H1 (cell line): ENCODE data around the gene ATP13A3. TPM values are rescaled to one million over a fixed set of nuclear protein-coding genes. Genes with fewer than 3 reads are reported as not detected.

Experiments
- CTCF ChIA-PET: fragments of 300-600 bp; sonication (Branson Sonifier 250); formaldehyde crosslinking; loops from one replicate; lab custom pipeline; 2021; ENCODE audit not compliant: partially characterized antibody; lab: Charles Lee
- POLR2A ChIA-PET: fragments of 300-600 bp; sonication (Branson Sonifier 250); formaldehyde crosslinking; loops from one replicate; lab custom pipeline; 2021; ENCODE audit warnings: inconsistent platforms; ENCODE audit not compliant: partially characterized antibody; lab: Charles Lee
- DNase-seq, 2 experiments: peaks; one replicate each; pipeline versions ENCODE4 v3.0.0 to v3.0.0-alpha.2; 2010 to 2022; ENCODE audit warnings: low spot score in 2 of 2, low read depth in 1 of 2, mixed read lengths in 1 of 2
- FAIRE-seq: peaks from 2 replicates; lab custom pipeline; 2011; peaks lifted over from hg19 to GRCh38; lab: Jason Lieb, UNC
- H2AFZ ChIP-seq: 2 replicates; pipeline ENCODE4 v1.8.1; 2012; ENCODE audit warnings: low read length, inconsistent platforms
- H2AK5ac ChIP-seq: 2 replicates; pipeline ENCODE4 v1.6.1; 2013; ENCODE audit warnings: low read depth, low read length
- H2BK120ac ChIP-seq: replicated peaks from 2 replicates; pipeline ENCODE3; 2013; ENCODE audit warnings: low read depth, low read length, inconsistent platforms
- H2BK12ac ChIP-seq: 2 replicates; pipeline ENCODE4 v1.6.1; 2013; ENCODE audit warnings: low read depth, low read length
- H2BK15ac ChIP-seq: 2 replicates; pipeline ENCODE4 v1.6.1; 2013; ENCODE audit warnings: low read length
- H2BK20ac ChIP-seq: 2 replicates; pipeline ENCODE4 v1.6.1; 2013; ENCODE audit warnings: low read length
- H2BK5ac ChIP-seq: 2 replicates; pipeline ENCODE4 v1.6.1; 2013; ENCODE audit warnings: low read depth, low read length
- H3K14ac ChIP-seq: 2 replicates; pipeline ENCODE4 v1.6.1; 2013; ENCODE audit warnings: inconsistent platforms; ENCODE audit not compliant: insufficient read length
- H3K18ac ChIP-seq: 2 replicates; pipeline ENCODE4 v1.6.1; 2013; ENCODE audit warnings: low read length; ENCODE audit errors: extremely low read depth
- H3K23ac ChIP-seq: 2 replicates; pipeline ENCODE4 v1.6.1; 2013; ENCODE audit warnings: inconsistent platforms; ENCODE audit not compliant: insufficient read length
- H3K23me2 ChIP-seq: 2 replicates; pipeline ENCODE4 v1.6.1; 2013; ENCODE audit warnings: low read depth, low read length
- H3K27ac ChIP-seq: 2 replicates; pipeline ENCODE4 v1.6.1; 2011; ENCODE audit warnings: low read depth, low read length, inconsistent platforms
- H3K27me3 ChIP-seq, 4 experiments: replicated peaks in 1 of 4; 1 replicate in 1 of 4; 2 replicates in 3 of 4; pipeline versions ENCODE4 v1.6.1 to v1.8.1; 2011 to 2013; ENCODE audit warnings: low read length in 3 of 4, mild to moderate bottlenecking in 3 of 4, inconsistent platforms in 2 of 4, mixed read lengths in 2 of 4, moderate library complexity in 1 of 4; ENCODE audit not compliant: control insufficient read depth in 3 of 4, insufficient read depth in 3 of 4; ENCODE audit errors: extremely low read depth in 1 of 4
- H3K36me3 ChIP-seq, 4 experiments: 2 replicates each; pipeline versions ENCODE4 v1.6.1 to v1.8.1; 2011 to 2013; ENCODE audit warnings: mild to moderate bottlenecking in 4 of 4, low read length in 3 of 4, moderate library complexity in 2 of 4, control low read depth in 1 of 4, inconsistent platforms in 1 of 4; ENCODE audit not compliant: insufficient read depth in 4 of 4, control insufficient read depth in 2 of 4
- H3K4ac ChIP-seq: replicated peaks from 2 replicates; pipeline ENCODE3; 2013; ENCODE audit warnings: low read length, low read depth, mixed read lengths, inconsistent platforms; ENCODE audit not compliant: insufficient read length
- H3K4me1 ChIP-seq, 4 experiments: replicated peaks in 1 of 4; 1 replicate in 1 of 4; 2 replicates in 3 of 4; pipeline versions ENCODE4 v1.6.1 to v1.8.1; 2011 to 2013; ENCODE audit warnings: low read length in 3 of 4, inconsistent platforms in 2 of 4, mixed read lengths in 1 of 4; ENCODE audit not compliant: insufficient read depth in 4 of 4, control insufficient read depth in 3 of 4
- H3K4me2 ChIP-seq, 2 experiments: 2 replicates each; pipeline versions ENCODE4 v1.6.1 to v1.8.1; 2011 to 2013; ENCODE audit warnings: low read depth in 2 of 2, low read length in 2 of 2, control low read depth in 1 of 2, inconsistent platforms in 1 of 2, mild to moderate bottlenecking in 1 of 2; ENCODE audit not compliant: insufficient read depth in 1 of 2
- H3K4me3 ChIP-seq, 4 experiments: fragments of 200-600, 300-600 bp in 1 of 4; sonication (generic), shearing (Covaris generic), sonication (Bioruptor Twin) in 1 of 4; 2 replicates each; pipeline versions ENCODE4 v1.5.1 to v1.8.1; 2011 to 2016; ENCODE audit warnings: low read length in 4 of 4, low read depth in 3 of 4, control low read depth in 2 of 4, inconsistent platforms in 2 of 4, mild to moderate bottlenecking in 2 of 4, mixed read lengths in 1 of 4, moderate library complexity in 1 of 4; ENCODE audit not compliant: insufficient read depth in 2 of 4; ENCODE audit errors: extremely low read depth in 1 of 4
- H3K56ac ChIP-seq: replicated peaks from 2 replicates; pipeline ENCODE3; 2013; ENCODE audit warnings: low read depth, mild to moderate bottlenecking, mixed read lengths, low read length, inconsistent platforms; ENCODE audit not compliant: insufficient read length
- H3K79me1 ChIP-seq: 2 replicates; pipeline ENCODE4 v1.6.1; 2013; ENCODE audit warnings: low read depth, low read length, control low read depth
- H3K79me2 ChIP-seq, 2 experiments: 2 replicates each; pipeline versions ENCODE4 v1.6.1 to v1.8.1; 2012 to 2013; ENCODE audit warnings: low read length in 2 of 2, mild to moderate bottlenecking in 2 of 2, inconsistent platforms in 1 of 2; ENCODE audit not compliant: insufficient read depth in 2 of 2, control insufficient read depth in 1 of 2
- H3K9ac ChIP-seq, 4 experiments: replicated peaks in 1 of 4; 1 replicate in 1 of 4; 2 replicates in 3 of 4; pipeline versions ENCODE4 v1.6.1 to v1.8.1; 2011 to 2013; ENCODE audit warnings: low read depth in 3 of 4, low read length in 3 of 4, control low read depth in 2 of 4, mild to moderate bottlenecking in 2 of 4, moderate library complexity in 2 of 4, inconsistent platforms in 1 of 4; ENCODE audit errors: extremely low read depth in 1 of 4
- H3K9me3 ChIP-seq, 2 experiments: 2 replicates each; pipeline versions ENCODE4 v1.6.1 to v1.8.1; 2012 to 2013; ENCODE audit warnings: mild to moderate bottlenecking in 2 of 2, moderate library complexity in 2 of 2, control low read depth in 1 of 2, inconsistent platforms in 1 of 2, low read depth in 1 of 2, low read length in 1 of 2, mixed read lengths in 1 of 2; ENCODE audit not compliant: insufficient read depth in 2 of 2
- H4K20me1 ChIP-seq, 2 experiments: replicated peaks in 1 of 2; 2 replicates each; pipeline versions ENCODE3 to v1.8.1; 2011 to 2013; ENCODE audit warnings: inconsistent platforms in 2 of 2, low read length in 2 of 2, mild to moderate bottlenecking in 1 of 2; ENCODE audit not compliant: insufficient read depth in 2 of 2, control insufficient read depth in 1 of 2
- H4K5ac ChIP-seq: 2 replicates; pipeline ENCODE4 v1.6.1; 2013; ENCODE audit warnings: low read length, low read depth, mixed read lengths, inconsistent platforms; ENCODE audit not compliant: insufficient read length
- H4K8ac ChIP-seq: 2 replicates; pipeline ENCODE4 v1.8.0; 2013; ENCODE audit warnings: mild to moderate bottlenecking, moderate library complexity, low read length, inconsistent platforms; ENCODE audit not compliant: insufficient read depth; ENCODE audit errors: extremely low read depth
- H4K91ac ChIP-seq: replicated peaks from 2 replicates; pipeline ENCODE3; 2013; ENCODE audit warnings: low read length, mixed read lengths, inconsistent platforms; ENCODE audit not compliant: insufficient read length
- ASH2L ChIP-seq: fragments of 200-600, 300-600 bp; sonication (generic); IDR thresholded peaks from one replicate; pipeline ENCODE4 v1.7.1; 2017; ENCODE audit warnings: low read length
- CBX5 ChIP-seq: fragments of 300-800, 300-1000 bp; sonication (generic); IDR thresholded peaks from 2 replicates; pipeline ENCODE4 v1.7.1; 2016; ENCODE audit warnings: antibody characterized with exemption, low read length, low read depth
- CBX8 ChIP-seq: fragments of 300-800, 300-1000 bp; sonication (generic); IDR thresholded peaks from 2 replicates; pipeline ENCODE4 v1.7.1; 2016; ENCODE audit warnings: low read depth, low read length, borderline replicate concordance
- CHD1 ChIP-seq: IDR thresholded peaks from 2 replicates; pipeline ENCODE4 v1.6.1; 2012; ENCODE audit warnings: low read depth, low read length, improper control_type of control experiment
- JUN ChIP-seq: IDR thresholded peaks from 2 replicates; pipeline ENCODE4 v1.6.1; 2011; ENCODE audit warnings: low read depth, mild to moderate bottlenecking, improper control_type of control experiment, low read length
- MAFK ChIP-seq: IDR thresholded peaks from 2 replicates; pipeline ENCODE4 v1.6.1; 2012; ENCODE audit warnings: low read depth, mild to moderate bottlenecking, improper control_type of control experiment, low read length
- PHF8 ChIP-seq: fragments of 200-600 bp; sonication (generic); conservative IDR thresholded peaks from 2 replicates; pipeline ENCODE4 v1.7.1; 2012; ENCODE audit warnings: low read depth, mild to moderate bottlenecking, inconsistent platforms, low read length, moderate library complexity
- POU5F1 ChIP-seq: IDR thresholded peaks from 2 replicates; pipeline ENCODE4 v1.6.1; 2011; ENCODE audit warnings: low read depth, mild to moderate bottlenecking, low read length, moderate library complexity
- SIX5 ChIP-seq: IDR thresholded peaks from 2 replicates; pipeline ENCODE4 v1.6.1; 2011; ENCODE audit warnings: mild to moderate bottlenecking, low read depth, low read length
- SP1 ChIP-seq: IDR thresholded peaks from 2 replicates; pipeline ENCODE4 v1.6.1; 2011; ENCODE audit warnings: low read depth, low read length
- SP4 ChIP-seq: IDR thresholded peaks from 2 replicates; pipeline ENCODE4 v1.6.1; 2012; ENCODE audit warnings: low read length, inconsistent platforms
- YY1 ChIP-seq: IDR thresholded peaks from 2 replicates; pipeline ENCODE4 v1.6.1; 2011; ENCODE audit warnings: low read depth, mild to moderate bottlenecking, low read length
- WGBS, 2 experiments: shearing (Covaris generic) in 1 of 2; methylation state at CpG; one replicate each; pipeline versions ENCODE4 v1.1.6 to v1.1.7; 2013 to 2015; ENCODE audit warnings: low lambda C conversion rate in 2 of 2, mixed read lengths in 2 of 2, inconsistent platforms in 1 of 2, low coverage in 1 of 2, missing lambda C conversion rate in 1 of 2; ENCODE audit not compliant: insufficient replicate concordance in 2 of 2, insufficient coverage in 1 of 2, insufficient read length in 1 of 2; ENCODE audit errors: extremely low coverage in 1 of 2, missing lambda C conversion rate in 1 of 2; 5-methylcytosine and 5-hydroxymethylcytosine counted together
- polyA plus RNA-seq, 7 experiments: library from polyadenylated mRNA; depleted of rRNA in 3 of 7; stranded (reverse) in 5 of 7; unstranded in 2 of 7; fragments of >200 nt in 5 of 7; fragments of 200-250 nt in 2 of 7; gene quantifications; 1 replicate in 5 of 7; 2 replicates in 1 of 7; 4 replicates in 1 of 7; pipeline versions ENCODE4 v1.2.1 to v1.2.3, GENCODE V29; 2011 to 2013; ENCODE audit warnings: missing spikeins in 2 of 7, mixed read lengths in 2 of 7
- total RNA-seq: library from RNA; stranded (reverse); fragmentation: NEBNext Ultra II Directional; extraction: Animal tissue kit (Norgen Biotek cat#: 25700); gene quantifications from 2 replicates; pipeline ENCODE4 v1.2.1, GENCODE V29; 2021
- TF ChIP-seq, protein P1 (sequence below): IDR thresholded peaks from 2 replicates; pipeline ENCODE4 v1.6.1; 2011; ENCODE audit warnings: low read length, improper control_type of control experiment

ATP13A3 gene
- total and polyA plus RNA-seq, 2 of the 8 experiments (the other 6 are each of a cell fraction or from before 2014, with no cell fraction given): 18.6 to 92.2 TPM

DNA sequence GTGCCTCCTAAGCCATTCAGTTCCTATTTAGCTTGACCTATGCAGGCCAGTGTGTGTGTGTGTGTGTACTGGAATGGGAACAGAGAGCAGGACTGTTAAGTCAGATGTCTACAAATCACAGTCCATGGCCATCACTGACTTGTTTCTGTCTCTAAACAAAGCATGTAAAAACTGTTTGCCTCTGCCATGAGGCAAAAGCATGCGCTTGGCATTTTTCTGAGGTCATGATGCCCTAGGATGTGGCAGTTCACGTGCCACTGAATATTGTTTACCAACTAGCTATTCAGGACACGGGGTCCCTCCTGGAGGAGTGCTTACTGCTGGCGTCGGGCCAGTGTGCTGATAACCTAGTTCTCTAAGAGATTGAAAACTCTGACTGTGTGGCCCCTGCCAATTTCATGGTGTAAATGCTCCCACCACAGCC, 8.2 kb upstream of the ATP13A3 start:
- POLR2A ChIA-PET: no interaction called here
- CTCF ChIA-PET: interaction anchor here (0.9 kb wide), 1 partner anchor 19 kb away, joined by 3 read pairs; no protein-coding TSS in a partner anchor
- TF ChIP-seq, protein P1, sequence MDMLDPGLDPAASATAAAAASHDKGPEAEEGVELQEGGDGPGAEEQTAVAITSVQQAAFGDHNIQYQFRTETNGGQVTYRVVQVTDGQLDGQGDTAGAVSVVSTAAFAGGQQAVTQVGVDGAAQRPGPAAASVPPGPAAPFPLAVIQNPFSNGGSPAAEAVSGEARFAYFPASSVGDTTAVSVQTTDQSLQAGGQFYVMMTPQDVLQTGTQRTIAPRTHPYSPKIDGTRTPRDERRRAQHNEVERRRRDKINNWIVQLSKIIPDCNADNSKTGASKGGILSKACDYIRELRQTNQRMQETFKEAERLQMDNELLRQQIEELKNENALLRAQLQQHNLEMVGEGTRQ: no peak
- TF ChIP-seq SIX5 (no peak), ASH2L (no peak), POU5F1 (no peak), CHD1 (no peak), MAFK (no peak), JUN (no peak), SP4 (no peak), PHF8 (no peak), SP1 (no peak), CBX8 (no peak), CBX5 (no peak), YY1 (no peak)

More for the DNA sequence above, 8.2 kb upstream of the ATP13A3 start:
- no peaks in the 10 kb centered on the region for H3K36me3 ChIP-seq
- H2BK5ac ChIP-seq: no peak overlapping the region
- no peak for FAIRE-seq
- H3K14ac ChIP-seq: no peak overlapping the region
- H4K91ac ChIP-seq: no peak overlapping the region
- H4K20me1 ChIP-seq: no peaks in the 10 kb centered on the region
- no peak overlapping the region for H2AK5ac ChIP-seq
- no peak overlapping the region for H2AFZ ChIP-seq
- no peak overlapping the region for H3K18ac ChIP-seq
- H2BK120ac ChIP-seq: no peak overlapping the region
- H4K5ac ChIP-seq: no peak overlapping the region
- H3K4me3 ChIP-seq: no peak overlapping the region
- no peak overlapping the region for H2BK20ac ChIP-seq
- no peak overlapping the region for H3K4me2 ChIP-seq
- DNase-seq: no peak
- no peaks in the 10 kb centered on the region for H3K79me2 ChIP-seq
- WGBS, 2 experiments: 90% methylated on average over 5 of the region's 5 CpGs; no CpG with 5 or more reads in 1 of the 2 experiments
- H3K23me2 ChIP-seq: no peaks in the 10 kb centered on the region
- no peaks in the 10 kb centered on the region for H3K9me3 ChIP-seq
- peaks cover 0 to under 1% (median 0%) of the 10 kb centered on the region in 4 experiments; a peak in 1 of 7 replicates for H3K27me3 ChIP-seq
- H4K8ac ChIP-seq: no peak overlapping the region
- no peaks in the 10 kb centered on the region for H3K4me1 ChIP-seq
- no peak overlapping the region for H3K27ac ChIP-seq
- no peak overlapping the region for H2BK15ac ChIP-seq
- H3K4ac ChIP-seq: no peak overlapping the region
- no peaks in the 10 kb centered on the region for H3K79me1 ChIP-seq
- no peak overlapping the region for H3K56ac ChIP-seq
- no peak overlapping the region for H3K9ac ChIP-seq
- H2BK12ac ChIP-seq: no peak overlapping the region
- no peak overlapping the region for H3K23ac ChIP-seq
